Neural cell (in vitro differentiated cells): ENCODE data around the gene CERS3. TPM values are rescaled to one million over a fixed set of nuclear protein-coding genes. Genes with fewer than 3 reads are reported as not detected.

Experiments
- H2AFZ ChIP-seq: fragments of 200-600, 300-800 bp; sonication (generic), shearing (Covaris generic); 2 replicates; pipeline ENCODE4 v1.6.0; 2014; ENCODE audit warnings: low read depth, mild to moderate bottlenecking, antibody characterized with exemption, low read length, moderate library complexity
- H3F3A ChIP-seq: fragments of 200-600 bp; shearing (Covaris generic); 2 replicates; pipeline ENCODE4 v1.6.1; 2016; ENCODE audit warnings: mild to moderate bottlenecking, moderate library complexity, mixed read lengths, antibody characterized with exemption, low read length; ENCODE audit not compliant: insufficient read depth, poor library complexity, severe bottlenecking
- H3K27ac ChIP-seq: fragments of 200-600, 300-800 bp; sonication (generic), shearing (Covaris generic); 2 replicates; pipeline ENCODE4 v1.5.1; 2014; ENCODE audit warnings: mild to moderate bottlenecking, low read length, moderate library complexity
- H3K27me3 ChIP-seq: fragments of 300-800, 200-600 bp; sonication (generic), shearing (Covaris generic); 2 replicates; pipeline ENCODE4 v1.6.0; 2014; ENCODE audit warnings: mild to moderate bottlenecking, low read depth, low read length, moderate library complexity; ENCODE audit not compliant: insufficient read depth
- H3K36me3 ChIP-seq: fragments of 300-800, 200-600 bp; sonication (generic), shearing (Covaris generic); 2 replicates; pipeline ENCODE4 v1.5.1; 2014; ENCODE audit warnings: mild to moderate bottlenecking, antibody characterized with exemption, low read length, moderate library complexity; ENCODE audit not compliant: insufficient read depth
- H3K4me2 ChIP-seq: fragments of 300-800, 200-600 bp; sonication (generic), shearing (Covaris generic); 2 replicates; pipeline ENCODE4 v1.6.0; 2014; ENCODE audit warnings: mild to moderate bottlenecking, low read length
- H3K4me3 ChIP-seq: fragments of 300-800, 200-600 bp; sonication (generic), shearing (Covaris generic); 2 replicates; pipeline ENCODE4 v1.5.1; 2014; ENCODE audit warnings: mild to moderate bottlenecking, low read length, moderate library complexity
- H3K79me2 ChIP-seq: fragments of 200-600 bp; shearing (Covaris generic); replicated peaks from 2 replicates; pipeline ENCODE4 v1.6.0; 2014; ENCODE audit warnings: mild to moderate bottlenecking, low read length, moderate library complexity; ENCODE audit not compliant: insufficient read depth
- H3K9ac ChIP-seq: fragments of 300-800, 200-600 bp; sonication (generic), shearing (Covaris generic); 2 replicates; pipeline ENCODE4 v1.6.1; 2016; ENCODE audit warnings: mild to moderate bottlenecking, low read length, mixed read lengths
- H3K9me2 ChIP-seq: fragments of 200-600 bp; shearing (Covaris generic); 2 replicates; pipeline ENCODE4 v1.6.1; 2016; ENCODE audit warnings: mild to moderate bottlenecking, low read length, mixed read lengths; ENCODE audit not compliant: insufficient read depth
- H3K9me3 ChIP-seq: fragments of 200-600, 300-800 bp; sonication (generic), shearing (Covaris generic); 2 replicates; pipeline ENCODE4 v1.6.1; 2016; ENCODE audit warnings: mild to moderate bottlenecking, mixed run types, low read length, moderate library complexity, mixed read lengths
- H4K20me1 ChIP-seq: fragments of 200-600 bp; shearing (Covaris generic); 2 replicates; pipeline ENCODE4 v1.6.1; 2016; ENCODE audit warnings: mild to moderate bottlenecking, mixed run types; ENCODE audit not compliant: insufficient read depth
- EP300 ChIP-seq: fragments of 450-650 bp; conservative IDR thresholded peaks from 2 replicates; pipeline ENCODE4 v1.6.1; 2014; ENCODE audit warnings: antibody characterized with exemption, mild to moderate bottlenecking, moderate library complexity; ENCODE audit not compliant: poor library complexity, severe bottlenecking
- EZH2 ChIP-seq: fragments of 200-600, 300-800 bp; shearing (Covaris generic), sonication (generic); IDR thresholded peaks from 2 replicates; pipeline ENCODE4 v1.6.1; 2014; ENCODE audit warnings: antibody characterized with exemption, low read length, borderline replicate concordance, mild to moderate bottlenecking; ENCODE audit not compliant: insufficient read depth, poor library complexity, severe bottlenecking
- MXI1 ChIP-seq: fragments of 450-650 bp; conservative IDR thresholded peaks from 2 replicates; pipeline ENCODE4 v1.6.1; 2014; ENCODE audit warnings: antibody characterized with exemption, mild to moderate bottlenecking; ENCODE audit not compliant: poor library complexity, severe bottlenecking
- POLR2AphosphoS5 ChIP-seq: IDR thresholded peaks from 2 replicates; pipeline ENCODE4 v1.6.1; 2012
- RAD21 ChIP-seq: fragments of 450-650 bp; conservative IDR thresholded peaks from 2 replicates; pipeline ENCODE4 v1.6.1; 2014; ENCODE audit warnings: antibody characterized with exemption, mild to moderate bottlenecking, moderate library complexity
- SMC3 ChIP-seq: fragments of 450-650 bp; conservative IDR thresholded peaks from 2 replicates; pipeline ENCODE4 v1.6.1; 2014; ENCODE audit warnings: antibody characterized with exemption, mild to moderate bottlenecking, moderate library complexity; ENCODE audit not compliant: poor library complexity
- TAF1 ChIP-seq: IDR thresholded peaks from 2 replicates; pipeline ENCODE4 v1.6.1; 2012; ENCODE audit warnings: low read depth
- polyA plus RNA-seq: library from polyadenylated mRNA; depleted of rRNA; stranded (reverse); fragments of >200 nt; gene quantifications from 2 replicates; pipeline ENCODE4 v1.2.3, GENCODE V29; 2014
- TF ChIP-seq, protein P1 (sequence below): fragments of 450-650 bp; IDR thresholded peaks from 2 replicates; pipeline ENCODE4 v1.5.1; 2014; ENCODE audit warnings: antibody characterized with exemption, mild to moderate bottlenecking, moderate library complexity; ENCODE audit not compliant: poor library complexity, severe bottlenecking
- TF ChIP-seq, protein P2 (sequence below): IDR thresholded peaks from 2 replicates; pipeline ENCODE4 v1.6.1; 2012; ENCODE audit warnings: borderline replicate concordance

CERS3 gene
- polyA plus RNA-seq, 1 donor from 2014 or later, result 0.27 TPM

GRCh38 chr15:100526027-100526481, 2.7 kb downstream of the CERS3 start:
- Histone ChIP-seq H3F3A (no peaks in the 10 kb centered on the region), H3K9ac (no peak overlapping the region), H3K27ac (no peak overlapping the region), H3K79me2 (no peaks in the 10 kb centered on the region), H3K4me2 (no peak overlapping the region), H3K4me3 (no peak overlapping the region), H2AFZ (no peak overlapping the region), H4K20me1 (no peaks in the 10 kb centered on the region), H3K27me3 (no peaks in the 10 kb centered on the region), H3K36me3 (no peaks in the 10 kb centered on the region), H3K9me3 (no peaks in the 10 kb centered on the region), H3K9me2 (no peaks in the 10 kb centered on the region)
- TF ChIP-seq POLR2AphosphoS5, result no peak
- TF ChIP-seq EZH2, result no peak
- TF ChIP-seq RAD21, result no peak
- TF ChIP-seq MXI1, result no peak
- no peak for TF ChIP-seq SMC3
- no peak for TF ChIP-seq EP300
- TF ChIP-seq, protein P1, sequence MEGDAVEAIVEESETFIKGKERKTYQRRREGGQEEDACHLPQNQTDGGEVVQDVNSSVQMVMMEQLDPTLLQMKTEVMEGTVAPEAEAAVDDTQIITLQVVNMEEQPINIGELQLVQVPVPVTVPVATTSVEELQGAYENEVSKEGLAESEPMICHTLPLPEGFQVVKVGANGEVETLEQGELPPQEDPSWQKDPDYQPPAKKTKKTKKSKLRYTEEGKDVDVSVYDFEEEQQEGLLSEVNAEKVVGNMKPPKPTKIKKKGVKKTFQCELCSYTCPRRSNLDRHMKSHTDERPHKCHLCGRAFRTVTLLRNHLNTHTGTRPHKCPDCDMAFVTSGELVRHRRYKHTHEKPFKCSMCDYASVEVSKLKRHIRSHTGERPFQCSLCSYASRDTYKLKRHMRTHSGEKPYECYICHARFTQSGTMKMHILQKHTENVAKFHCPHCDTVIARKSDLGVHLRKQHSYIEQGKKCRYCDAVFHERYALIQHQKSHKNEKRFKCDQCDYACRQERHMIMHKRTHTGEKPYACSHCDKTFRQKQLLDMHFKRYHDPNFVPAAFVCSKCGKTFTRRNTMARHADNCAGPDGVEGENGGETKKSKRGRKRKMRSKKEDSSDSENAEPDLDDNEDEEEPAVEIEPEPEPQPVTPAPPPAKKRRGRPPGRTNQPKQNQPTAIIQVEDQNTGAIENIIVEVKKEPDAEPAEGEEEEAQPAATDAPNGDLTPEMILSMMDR, result no peak
- TF ChIP-seq, protein P2, sequence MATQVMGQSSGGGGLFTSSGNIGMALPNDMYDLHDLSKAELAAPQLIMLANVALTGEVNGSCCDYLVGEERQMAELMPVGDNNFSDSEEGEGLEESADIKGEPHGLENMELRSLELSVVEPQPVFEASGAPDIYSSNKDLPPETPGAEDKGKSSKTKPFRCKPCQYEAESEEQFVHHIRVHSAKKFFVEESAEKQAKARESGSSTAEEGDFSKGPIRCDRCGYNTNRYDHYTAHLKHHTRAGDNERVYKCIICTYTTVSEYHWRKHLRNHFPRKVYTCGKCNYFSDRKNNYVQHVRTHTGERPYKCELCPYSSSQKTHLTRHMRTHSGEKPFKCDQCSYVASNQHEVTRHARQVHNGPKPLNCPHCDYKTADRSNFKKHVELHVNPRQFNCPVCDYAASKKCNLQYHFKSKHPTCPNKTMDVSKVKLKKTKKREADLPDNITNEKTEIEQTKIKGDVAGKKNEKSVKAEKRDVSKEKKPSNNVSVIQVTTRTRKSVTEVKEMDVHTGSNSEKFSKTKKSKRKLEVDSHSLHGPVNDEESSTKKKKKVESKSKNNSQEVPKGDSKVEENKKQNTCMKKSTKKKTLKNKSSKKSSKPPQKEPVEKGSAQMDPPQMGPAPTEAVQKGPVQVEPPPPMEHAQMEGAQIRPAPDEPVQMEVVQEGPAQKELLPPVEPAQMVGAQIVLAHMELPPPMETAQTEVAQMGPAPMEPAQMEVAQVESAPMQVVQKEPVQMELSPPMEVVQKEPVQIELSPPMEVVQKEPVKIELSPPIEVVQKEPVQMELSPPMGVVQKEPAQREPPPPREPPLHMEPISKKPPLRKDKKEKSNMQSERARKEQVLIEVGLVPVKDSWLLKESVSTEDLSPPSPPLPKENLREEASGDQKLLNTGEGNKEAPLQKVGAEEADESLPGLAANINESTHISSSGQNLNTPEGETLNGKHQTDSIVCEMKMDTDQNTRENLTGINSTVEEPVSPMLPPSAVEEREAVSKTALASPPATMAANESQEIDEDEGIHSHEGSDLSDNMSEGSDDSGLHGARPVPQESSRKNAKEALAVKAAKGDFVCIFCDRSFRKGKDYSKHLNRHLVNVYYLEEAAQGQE, result no peak
- TF ChIP-seq TAF1, result no peak

- Histone ChIP-seq H3K9ac (no peak overlapping the region), H4K20me1 (no peaks in the 10 kb centered on the region), H3K79me2 (no peaks in the 10 kb centered on the region), H3F3A (no peaks in the 10 kb centered on the region), H3K36me3 (no peaks in the 10 kb centered on the region), H3K9me2 (no peaks in the 10 kb centered on the region), H3K9me3 (no peaks in the 10 kb centered on the region), H3K4me3 (no peak overlapping the region), H3K4me2 (no peak overlapping the region), H2AFZ (no peak overlapping the region), H3K27me3 (no peaks in the 10 kb centered on the region), H3K27ac (no peak overlapping the region)
- no peak for TF ChIP-seq TAF1
- no peak for TF ChIP-seq EP300
- TF ChIP-seq, protein P1, result no peak
- TF ChIP-seq MXI1, result no peak
- no peak for TF ChIP-seq RAD21
These were observed 3.3 kb downstream of the CERS3 start for GRCh38 chr15:100525436-100525835.
